Fibroblast of villous mesenchyme (primary cell): ENCODE data around the gene FBXL14. TPM values are rescaled to one million over a fixed set of nuclear protein-coding genes. Genes with fewer than 3 reads are reported as not detected.

Experiments
- DNase-seq: peaks from one replicate; pipeline ENCODE4 v3.0.0-alpha.2; 2010; ENCODE audit warnings: low read depth
- H3K4me3 ChIP-seq: 2 replicates; pipeline ENCODE4 v1.5.1; 2011; ENCODE audit warnings: low read depth, mild to moderate bottlenecking, low read length
- total RNA-seq: library from RNA; depleted of rRNA; stranded (reverse); fragments of >200 nt; gene quantifications from 2 replicates; pipeline ENCODE4 v1.2.3, GENCODE V29; 2012
- TF ChIP-seq, protein P1 (sequence below): IDR thresholded peaks from 2 replicates; pipeline ENCODE4 v1.5.1; 2012; ENCODE audit warnings: low read depth, mild to moderate bottlenecking, low read length; ENCODE audit not compliant: insufficient read depth

Gene FBXL14
- total RNA-seq, 1 donor, result 9.5 TPM

DNA sequence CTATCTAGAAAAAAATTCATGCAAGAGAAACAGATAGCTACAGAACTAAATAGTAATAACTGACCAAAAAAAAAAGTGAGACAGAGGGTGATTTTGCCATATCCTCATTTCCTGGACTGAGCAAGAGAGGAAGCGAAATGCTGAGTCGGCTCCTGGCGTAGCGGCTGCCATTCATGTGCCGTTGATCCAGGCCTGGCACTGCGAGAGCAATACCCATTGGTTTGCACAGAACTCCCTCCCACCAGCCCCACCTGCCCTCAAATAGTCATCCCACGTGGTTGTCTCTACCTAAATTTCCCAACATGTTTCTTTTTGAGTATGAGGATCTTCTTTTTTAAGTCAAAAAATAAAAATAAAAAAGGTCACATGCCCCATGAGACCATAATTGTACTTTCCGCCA, 25.2 kb upstream of the FBXL14 start:
- DNase-seq, result no peak
- H3K4me3 ChIP-seq, result no peak overlapping the region
- TF ChIP-seq, protein P1, sequence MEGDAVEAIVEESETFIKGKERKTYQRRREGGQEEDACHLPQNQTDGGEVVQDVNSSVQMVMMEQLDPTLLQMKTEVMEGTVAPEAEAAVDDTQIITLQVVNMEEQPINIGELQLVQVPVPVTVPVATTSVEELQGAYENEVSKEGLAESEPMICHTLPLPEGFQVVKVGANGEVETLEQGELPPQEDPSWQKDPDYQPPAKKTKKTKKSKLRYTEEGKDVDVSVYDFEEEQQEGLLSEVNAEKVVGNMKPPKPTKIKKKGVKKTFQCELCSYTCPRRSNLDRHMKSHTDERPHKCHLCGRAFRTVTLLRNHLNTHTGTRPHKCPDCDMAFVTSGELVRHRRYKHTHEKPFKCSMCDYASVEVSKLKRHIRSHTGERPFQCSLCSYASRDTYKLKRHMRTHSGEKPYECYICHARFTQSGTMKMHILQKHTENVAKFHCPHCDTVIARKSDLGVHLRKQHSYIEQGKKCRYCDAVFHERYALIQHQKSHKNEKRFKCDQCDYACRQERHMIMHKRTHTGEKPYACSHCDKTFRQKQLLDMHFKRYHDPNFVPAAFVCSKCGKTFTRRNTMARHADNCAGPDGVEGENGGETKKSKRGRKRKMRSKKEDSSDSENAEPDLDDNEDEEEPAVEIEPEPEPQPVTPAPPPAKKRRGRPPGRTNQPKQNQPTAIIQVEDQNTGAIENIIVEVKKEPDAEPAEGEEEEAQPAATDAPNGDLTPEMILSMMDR, result no peak

DNA sequence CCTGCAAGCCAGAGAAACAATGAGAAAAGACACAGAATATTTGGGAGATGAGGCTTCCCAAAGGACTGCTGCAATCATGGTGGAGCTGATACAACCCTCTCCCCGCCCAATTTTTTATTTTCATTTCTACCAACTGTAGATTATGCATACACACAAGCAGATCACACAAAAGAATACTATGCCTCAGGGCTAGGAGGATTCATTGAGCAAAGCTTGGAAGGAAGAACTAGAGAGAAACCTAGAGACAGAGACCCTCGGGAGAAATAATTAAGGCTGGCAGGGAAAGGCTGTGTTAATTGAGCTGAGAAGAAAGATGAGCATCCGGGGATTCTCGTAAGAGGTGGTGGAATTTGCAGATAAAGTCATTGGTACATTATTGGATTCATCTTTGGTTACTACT, 24.8 kb upstream of the FBXL14 start:
- TF ChIP-seq, protein P1, result no peak
- no peak overlapping the region for H3K4me3 ChIP-seq
- no peak for DNase-seq

DNA sequence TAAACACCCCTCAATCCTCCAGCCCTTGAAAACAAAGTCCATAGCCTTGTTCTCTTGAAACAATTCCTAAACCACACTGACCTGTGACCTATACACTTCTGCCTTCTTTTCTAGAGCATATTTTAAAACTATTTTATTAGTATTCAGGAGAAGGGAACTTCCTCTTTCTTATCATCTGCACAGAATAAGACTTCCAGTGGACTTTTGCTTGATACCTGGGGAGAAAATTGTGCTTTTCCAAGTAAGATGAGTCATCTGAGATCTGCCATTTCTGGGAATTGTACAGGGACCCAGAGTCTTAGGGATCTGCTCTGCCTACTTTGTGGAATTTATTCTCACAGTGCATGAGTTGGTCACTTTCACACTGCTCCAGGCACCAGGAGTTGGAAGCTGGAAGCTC, 24.1 kb upstream of the FBXL14 start:
- no peak for DNase-seq
- no peak overlapping the region for H3K4me3 ChIP-seq
- TF ChIP-seq, protein P1, result no peak

DNA sequence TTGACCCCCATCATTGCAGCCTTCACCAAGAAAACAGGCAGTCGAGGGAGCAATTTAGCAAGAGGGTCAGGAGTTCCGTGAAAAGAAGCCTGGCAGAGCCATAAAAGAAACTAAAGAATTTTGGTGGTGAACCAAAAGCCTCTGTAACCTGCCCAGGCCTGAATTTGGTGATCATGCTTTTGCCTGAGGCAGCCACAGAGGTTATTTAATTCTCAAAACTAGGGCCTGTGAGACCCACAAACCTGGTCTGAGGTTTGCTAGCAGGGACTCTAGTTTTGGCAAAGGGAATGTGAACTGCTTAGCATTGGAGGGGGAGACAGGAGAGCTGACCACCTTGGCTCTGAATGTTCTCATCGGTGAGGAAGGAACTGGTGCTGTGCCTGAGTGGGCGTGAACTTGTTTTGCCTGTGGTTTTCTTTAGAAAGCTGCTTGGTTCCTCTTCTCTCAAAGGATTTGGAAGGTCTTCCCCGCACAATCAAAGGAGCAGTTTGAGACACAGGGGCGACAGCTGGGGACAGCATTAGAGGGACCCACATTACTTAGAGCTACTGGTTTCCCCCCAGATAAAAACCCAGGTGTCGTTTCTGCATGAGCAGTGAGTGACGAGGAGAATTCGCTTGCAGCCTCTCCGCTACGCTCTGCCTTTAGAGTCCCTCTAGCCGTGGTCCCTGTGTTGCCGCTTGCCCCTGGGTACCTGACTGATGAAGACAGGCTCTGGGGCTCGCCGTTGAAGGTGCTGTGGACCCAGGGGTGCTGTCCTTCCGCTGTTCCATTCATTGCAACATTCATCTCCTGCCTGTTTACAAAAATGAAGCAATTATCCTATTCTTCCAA, 22.1 kb upstream of the FBXL14 start:
- no peak for DNase-seq
- TF ChIP-seq, protein P1, result no peak
- no peak overlapping the region for H3K4me3 ChIP-seq

DNA sequence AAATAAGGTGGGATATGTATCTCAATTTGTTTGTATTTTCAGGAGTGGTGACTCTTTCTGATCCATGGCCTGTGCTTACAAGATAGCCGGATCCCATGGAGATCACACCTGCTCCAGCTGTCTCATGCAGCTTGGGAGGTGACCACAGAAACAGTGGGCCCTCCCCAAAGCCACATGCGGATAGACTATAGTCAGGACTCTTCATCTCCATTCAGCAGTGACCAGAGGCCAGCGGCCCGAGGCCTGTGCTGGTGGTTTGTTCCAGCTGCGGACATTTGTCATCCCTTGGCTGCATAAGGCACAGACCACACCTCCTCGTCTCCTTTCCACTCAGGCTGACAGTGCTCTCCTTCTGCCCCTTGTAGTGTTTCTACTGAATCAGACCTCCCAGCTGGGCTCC, 20.0 kb upstream of the FBXL14 start:
- TF ChIP-seq, protein P1, result no peak
- DNase-seq, result no peak
- no peak overlapping the region for H3K4me3 ChIP-seq

DNA sequence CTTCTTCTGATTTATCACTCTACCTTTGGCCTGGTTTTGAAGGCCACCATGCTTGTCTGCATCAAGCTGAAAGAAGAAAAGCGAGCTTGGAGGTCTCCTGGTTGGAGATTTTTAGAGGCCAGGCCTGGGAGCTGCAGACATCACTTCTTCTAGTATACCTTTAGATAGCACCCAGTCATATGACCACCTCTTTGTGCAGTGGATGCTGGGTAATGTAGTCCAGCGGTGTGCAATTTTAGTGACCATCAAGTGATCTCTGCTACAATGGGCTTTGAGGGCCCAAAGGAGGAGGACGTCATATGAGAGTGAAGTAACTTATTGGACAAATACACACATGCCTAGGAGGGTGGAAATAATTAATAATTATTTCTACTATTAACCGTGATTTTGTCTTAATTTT, 19.5 kb upstream of the FBXL14 start:
- H3K4me3 ChIP-seq, result no peak overlapping the region
- DNase-seq, result no peak
- TF ChIP-seq, protein P1, result no peak
